Tibial artery (tissue), 4 donors: ENCODE results near the gene RIT2.
"Not testable (repeated sequence)": the region's sequence is repeated elsewhere in the genome, so short reads cannot be mapped to it uniquely, and the experiment has no call there.

Experiments
- DNase-seq, 2 donors: peaks; one replicate each; pipeline ENCODE4 v3.0.0-alpha.2; 2019
- H3K27ac ChIP-seq, 2 donors: fragments of 200-600 bp; sonication (generic) in 1 of 2; 1 replicate in 1 of 2; 2 replicates in 1 of 2; pipeline ENCODE4 v1.5.1; 2018 to 2019; ENCODE audit warnings: mild to moderate bottlenecking in 1 of 2
- H3K27me3 ChIP-seq, 2 donors: fragments of 200-600 bp; sonication (generic) in 1 of 2; one replicate each; pipeline versions ENCODE4 v1.5.1 to v1.6.0; 2016 to 2019
- H3K36me3 ChIP-seq, 3 donors: fragments of 200-600 bp; sonication (generic) in 2 of 3; one replicate each; pipeline ENCODE4 v1.5.1; 2016 to 2019; ENCODE audit warnings: mild to moderate bottlenecking in 2 of 3
- H3K4me1 ChIP-seq, 4 donors: fragments of 200-600 bp; sonication (generic) in 2 of 4; 1 replicate in 3 of 4; 2 replicates in 1 of 4; pipeline ENCODE4 v1.5.1; 2016 to 2019
- H3K4me3 ChIP-seq, 2 donors: fragments of 200-600 bp; sonication (generic) in 1 of 2; 1 replicate in 1 of 2; 2 replicates in 1 of 2; pipeline ENCODE4 v1.5.1; 2018 to 2019; ENCODE audit warnings: mild to moderate bottlenecking in 2 of 2
- H3K9me3 ChIP-seq, 3 donors: fragments of 200-600 bp; sonication (generic) in 1 of 3; one replicate each; pipeline ENCODE4 v1.5.1; 2016 to 2019
- CTCF ChIP-seq, 2 experiments: fragments of 200-600 bp in 1 of 2; fragments of 450-650 bp in 1 of 2; IDR thresholded peaks; one replicate each; pipeline ENCODE4 v1.5.1; 2017 to 2019; ENCODE audit warnings: antibody characterized with exemption in 2 of 2, mild to moderate bottlenecking in 1 of 2, moderate library complexity in 1 of 2
- intact Hi-C: fragments of 100-400 bp; cut with DNase I; formaldehyde crosslinking; loops from one replicate; pipeline ENCODE4 v1.15.0; 2023; ENCODE audit warnings: low total_unique reads

RIT2 gene

GRCh38 chr18:42745171-42745570 is 370.3 kb downstream of the RIT2 start:
- intact Hi-C loops: no loop called here

GRCh38 chr18:42743373-42744138 is 371.9 kb downstream of the RIT2 start:
- Histone ChIP-seq H3K4me3 (no peak overlapping the region), H3K9me3 (no peaks in the 10 kb centered on the region), H3K27ac (no peak overlapping the region), H3K27me3 (no peaks in the 10 kb centered on the region), H3K4me1 (no peaks in the 10 kb centered on the region), H3K36me3 (no peaks in the 10 kb centered on the region)
- TF ChIP-seq CTCF (IDR thresholded peaks at IDR 0.05): no peak
- no peak for DNase-seq
- intact Hi-C loops: no loop called here

More at GRCh38 chr18:42745171-42745570, 370.3 kb downstream of the RIT2 start:
- DNase-seq: no peak
- Histone ChIP-seq H3K27ac (no peak overlapping the region), H3K4me1 (no peaks in the 10 kb centered on the region), H3K27me3 (no peaks in the 10 kb centered on the region), H3K9me3 (no peaks in the 10 kb centered on the region), H3K36me3 (no peaks in the 10 kb centered on the region), H3K4me3 (no peak overlapping the region)
- no peak for TF ChIP-seq CTCF (IDR thresholded peaks at IDR 0.05)

- H3K36me3 ChIP-seq: no peaks in the 10 kb centered on the region
- no peak overlapping the region for H3K4me3 ChIP-seq
- H3K27me3 ChIP-seq: no peaks in the 10 kb centered on the region
- no peaks in the 10 kb centered on the region for H3K4me1 ChIP-seq
- no peak overlapping the region for H3K27ac ChIP-seq
- H3K9me3 ChIP-seq: no peaks in the 10 kb centered on the region
- no peak for TF ChIP-seq CTCF (IDR thresholded peaks at IDR 0.05)
- intact Hi-C loops: no loop called here
- DNase-seq: no peak
Measured at GRCh38 chr18:42742969-42743368, 372.5 kb downstream of the RIT2 start.

- DNase-seq: no peak
- H3K27me3 ChIP-seq: no peaks in the 10 kb centered on the region
- intact Hi-C loops: no loop called here
- H3K4me3 ChIP-seq: no peak overlapping the region
- H3K27ac ChIP-seq: no peak overlapping the region
- no peak for TF ChIP-seq CTCF (IDR thresholded peaks at IDR 0.05)
- no peaks in the 10 kb centered on the region for H3K4me1 ChIP-seq
- no peaks in the 10 kb centered on the region for H3K9me3 ChIP-seq
- H3K36me3 ChIP-seq: no peaks in the 10 kb centered on the region
Measured at GRCh38 chr18:42742474-42742873, 373.0 kb downstream of the RIT2 start.

GRCh38 chr18:42741805-42742347 is 373.6 kb downstream of the RIT2 start:
- DNase-seq, intact Hi-C loops, H3K4me1 ChIP-seq, H3K36me3 ChIP-seq, H3K9me3 ChIP-seq, H3K27me3 ChIP-seq, H3K27ac ChIP-seq, H3K4me3 ChIP-seq: not testable (repeated sequence)

- H3K27me3 ChIP-seq, DNase-seq, H3K27ac ChIP-seq, intact Hi-C loops, H3K36me3 ChIP-seq, H3K9me3 ChIP-seq, H3K4me3 ChIP-seq, H3K4me1 ChIP-seq: not testable (repeated sequence)
Measured at GRCh38 chr18:42741299-42741698, 374.2 kb downstream of the RIT2 start.
